Renal cortical epithelial cell (primary cell): ENCODE data around the gene TUB. TPM values are rescaled to one million over a fixed set of nuclear protein-coding genes. Genes with fewer than 3 reads are reported as not detected.

ENCODE experiments used
- DNase-seq: peaks from one replicate; pipeline ENCODE4 v3.0.0-alpha.2; 2011; ENCODE audit warnings: low read depth
- total RNA-seq: library from RNA; depleted of rRNA; stranded (reverse); fragments of >200 nt; gene quantifications from 2 replicates; pipeline ENCODE4 v1.2.3, GENCODE V29; 2014

The TUB gene, protein sequence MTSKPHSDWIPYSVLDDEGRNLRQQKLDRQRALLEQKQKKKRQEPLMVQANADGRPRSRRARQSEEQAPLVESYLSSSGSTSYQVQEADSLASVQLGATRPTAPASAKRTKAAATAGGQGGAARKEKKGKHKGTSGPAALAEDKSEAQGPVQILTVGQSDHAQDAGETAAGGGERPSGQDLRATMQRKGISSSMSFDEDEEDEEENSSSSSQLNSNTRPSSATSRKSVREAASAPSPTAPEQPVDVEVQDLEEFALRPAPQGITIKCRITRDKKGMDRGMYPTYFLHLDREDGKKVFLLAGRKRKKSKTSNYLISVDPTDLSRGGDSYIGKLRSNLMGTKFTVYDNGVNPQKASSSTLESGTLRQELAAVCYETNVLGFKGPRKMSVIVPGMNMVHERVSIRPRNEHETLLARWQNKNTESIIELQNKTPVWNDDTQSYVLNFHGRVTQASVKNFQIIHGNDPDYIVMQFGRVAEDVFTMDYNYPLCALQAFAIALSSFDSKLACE
- total RNA-seq = under 0.01 and 0.55 TPM in 2 replicates

DNA sequence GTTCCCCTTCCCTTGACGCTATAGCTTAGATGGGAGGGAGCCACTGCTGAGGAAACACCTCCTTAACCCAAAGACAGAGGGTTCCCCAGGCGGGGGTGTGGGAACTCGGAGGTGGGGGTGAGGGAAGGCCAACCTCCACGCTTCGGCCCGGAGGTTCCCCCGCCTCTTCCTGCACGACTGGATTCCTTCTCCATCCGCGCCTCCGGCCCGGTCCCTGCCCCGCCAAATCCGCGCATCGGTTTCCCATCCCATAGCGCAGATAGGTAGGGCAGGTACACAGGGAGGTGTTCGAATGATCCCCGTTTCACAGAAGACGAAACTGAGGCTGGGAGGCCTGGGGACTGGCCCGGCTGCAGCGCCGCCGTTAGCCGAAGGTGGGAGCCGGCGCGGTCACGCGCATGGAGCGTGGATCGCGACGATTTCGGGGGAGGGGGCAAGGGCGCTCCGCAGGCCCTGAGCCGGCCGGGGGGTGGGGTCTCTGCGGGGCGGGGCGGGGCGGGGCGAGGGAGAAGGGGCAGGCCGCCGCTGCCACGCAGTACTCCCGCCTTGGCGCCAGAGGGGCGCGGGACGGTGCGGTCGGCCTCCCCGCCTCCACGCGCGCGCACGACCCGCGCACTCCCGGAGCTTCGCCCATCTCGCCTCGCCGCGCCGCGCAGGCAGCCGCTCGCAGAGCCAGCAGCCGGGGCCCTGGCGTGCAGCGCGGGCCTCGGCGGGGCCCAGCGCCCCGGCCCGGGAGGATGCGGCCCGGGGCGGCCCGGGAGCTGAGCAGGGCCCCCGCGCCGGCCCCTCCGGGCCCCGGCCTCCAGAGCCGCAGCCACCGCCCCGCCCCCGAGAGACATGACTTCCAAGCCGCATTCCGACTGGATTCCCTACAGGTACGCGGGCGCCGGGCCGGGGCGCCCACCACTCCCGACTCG is at the start of gene TUB:
TSS of gene TUB (plus strand) at position 538 of the 917 bp plus-strand sequence. CDS start at position 838, 300 bp downstream.
- DNase-seq = no peak

DNA sequence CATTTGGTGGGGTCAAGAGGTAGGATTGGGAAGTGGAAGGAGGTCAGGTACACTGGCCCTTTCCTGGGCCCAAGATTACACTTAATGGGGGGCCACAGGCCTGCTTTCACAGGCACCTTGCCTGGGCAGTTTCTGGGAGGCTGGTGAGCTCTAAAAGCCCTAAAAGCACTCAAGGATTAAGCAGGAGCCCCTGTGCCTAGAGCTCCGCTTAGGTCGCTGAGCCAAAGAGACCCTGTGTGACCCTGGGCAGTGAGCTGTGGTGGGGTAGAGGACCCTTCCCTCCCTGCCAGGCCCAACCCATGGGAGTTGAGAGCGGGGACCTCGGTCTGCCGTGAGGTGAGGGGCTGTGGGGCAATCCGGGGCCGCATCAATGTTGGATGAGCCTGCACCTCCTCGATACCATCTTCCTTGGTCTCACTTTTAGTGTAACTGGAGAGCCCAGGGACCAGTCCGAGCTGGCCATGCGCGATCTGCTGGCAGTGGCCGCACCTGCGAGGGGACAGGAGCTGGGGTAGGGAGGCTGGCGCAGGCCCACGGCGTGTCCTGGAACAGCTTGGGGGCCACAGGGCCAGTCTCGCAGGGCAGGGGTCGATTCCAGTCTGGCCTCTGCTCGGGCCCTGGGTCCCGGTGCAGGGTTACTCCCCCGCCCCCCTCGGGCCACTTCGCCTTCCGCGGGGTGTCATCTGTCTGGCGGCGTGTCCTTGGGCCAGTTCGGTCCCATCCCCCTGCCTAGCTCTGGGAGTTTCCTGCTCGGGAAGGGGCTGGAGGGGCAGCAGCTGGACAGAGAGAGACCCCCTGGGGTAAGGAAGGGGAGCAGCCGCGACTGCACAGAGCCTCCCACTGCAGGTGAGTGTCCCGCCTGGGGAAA is 49.5 kb upstream of the TUB start:
- no peak for DNase-seq

DNA sequence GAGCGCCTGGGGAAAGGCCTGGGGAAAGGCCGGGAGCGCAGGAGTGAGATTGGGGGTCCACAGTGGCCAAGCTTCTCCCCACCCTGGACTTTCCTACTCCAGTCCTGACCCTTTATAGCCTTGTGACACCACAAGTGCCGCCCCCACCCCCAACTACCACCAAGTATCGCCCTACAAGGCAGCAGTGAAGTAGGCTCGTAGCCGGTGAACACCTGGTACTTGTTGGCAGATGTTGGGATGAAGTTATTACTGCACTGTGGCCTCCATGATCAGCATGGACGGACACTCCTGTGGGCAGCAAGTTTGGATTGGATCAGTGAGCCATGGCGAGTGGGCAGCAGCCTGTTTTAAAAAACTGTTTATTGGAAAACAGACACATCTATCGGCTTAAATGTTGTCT is 48.9 kb upstream of the TUB start:
- no peak for DNase-seq

DNA sequence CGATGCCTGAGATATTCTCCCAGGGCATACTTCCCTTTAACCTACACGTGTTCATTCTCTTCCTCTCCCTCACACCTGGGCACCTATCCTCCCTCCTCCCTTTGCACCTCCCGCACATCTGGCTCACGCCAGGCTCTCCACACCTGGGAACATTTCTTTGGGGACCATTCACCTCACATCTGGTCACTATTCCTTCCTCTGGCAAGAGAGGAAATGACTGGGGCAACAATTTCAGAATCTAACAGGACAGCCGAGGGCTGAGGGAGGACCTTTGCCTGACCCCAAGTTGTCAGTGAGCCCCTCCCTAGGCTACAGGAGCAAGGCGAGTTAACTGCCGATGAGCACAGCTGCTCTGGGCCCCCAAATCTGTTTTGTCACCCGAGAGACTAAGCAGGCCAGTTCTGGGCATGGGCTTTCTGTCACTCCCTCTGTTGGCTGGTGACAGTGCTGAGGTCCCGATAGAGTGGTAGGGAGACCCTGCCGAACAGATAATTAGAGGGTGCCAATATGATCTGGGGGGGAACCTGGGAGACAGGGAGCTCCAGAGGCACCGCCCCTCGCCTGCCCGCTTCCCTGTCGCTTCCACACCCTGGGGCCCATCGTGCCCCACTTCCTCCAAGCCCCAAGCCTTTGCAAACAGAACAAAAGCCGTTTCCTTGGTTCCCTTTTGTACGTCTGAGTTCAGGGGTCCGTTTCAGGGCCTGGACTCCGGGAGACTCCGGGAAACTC is 48.3 kb upstream of the TUB start:
- DNase-seq = no peak

DNA sequence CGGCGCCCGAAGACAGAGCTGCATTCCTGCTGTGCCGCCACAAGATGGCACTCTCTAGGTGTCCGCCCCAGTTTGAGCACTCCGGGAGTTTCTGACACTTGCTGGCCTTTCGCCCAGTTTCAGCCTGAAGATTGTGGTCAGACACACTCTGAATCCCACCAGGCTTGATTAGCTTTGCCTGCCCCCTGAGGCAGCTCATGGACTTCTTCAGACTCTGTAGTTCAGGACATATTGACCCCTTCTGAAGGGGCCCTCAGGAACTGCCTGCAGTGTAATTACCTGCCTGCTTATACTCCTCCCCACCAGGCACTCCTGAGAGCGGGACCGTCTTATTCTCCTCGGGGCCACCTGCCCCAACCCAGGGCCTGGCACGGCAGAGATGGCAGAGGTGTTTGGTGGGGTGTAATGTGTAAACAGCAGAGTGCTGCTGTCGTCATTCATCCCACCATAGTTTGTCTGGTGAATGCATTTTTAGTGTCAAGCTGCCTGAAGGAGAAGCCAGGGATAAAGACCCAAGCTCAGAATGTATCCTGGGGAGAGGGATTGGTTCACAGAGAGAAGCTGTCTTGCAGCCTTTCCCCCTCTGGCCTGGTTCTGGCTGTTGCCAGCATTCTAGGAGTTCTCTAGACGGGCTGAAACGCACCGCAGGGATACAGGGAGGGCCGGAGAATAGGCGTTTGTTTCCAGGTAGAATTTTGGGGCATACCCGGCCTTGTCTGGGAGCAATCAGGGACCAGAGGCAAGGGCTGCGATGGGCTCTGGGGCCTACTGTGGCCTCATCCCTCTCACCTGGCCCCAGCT is 47.5 kb upstream of the TUB start:
- peak; percentile 74 for DNase-seq

DNA sequence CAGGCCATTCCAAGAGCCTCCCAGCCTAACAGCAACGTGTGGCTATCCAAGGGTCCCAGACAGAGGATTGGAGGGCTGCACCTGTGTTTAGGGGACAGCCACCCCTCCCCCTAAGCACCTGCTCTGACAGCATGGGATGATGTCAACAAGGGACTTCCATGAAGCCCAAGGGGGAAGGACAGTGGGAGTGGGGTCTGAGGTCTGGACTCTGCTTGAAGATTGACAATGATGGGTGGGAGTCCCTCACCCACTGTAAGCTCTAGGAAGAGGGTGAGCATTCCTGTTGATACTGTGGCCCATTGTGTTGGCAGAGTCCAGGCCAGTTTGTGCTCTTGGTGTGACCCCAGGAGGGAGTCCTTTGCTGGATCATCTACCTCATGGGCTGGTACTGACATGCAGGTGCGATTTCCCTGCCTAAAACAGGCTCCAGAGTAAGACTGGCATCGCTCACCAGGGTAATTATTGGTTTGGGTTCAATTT is 46.9 kb upstream of the TUB start:
- DNase-seq = no peak

DNA sequence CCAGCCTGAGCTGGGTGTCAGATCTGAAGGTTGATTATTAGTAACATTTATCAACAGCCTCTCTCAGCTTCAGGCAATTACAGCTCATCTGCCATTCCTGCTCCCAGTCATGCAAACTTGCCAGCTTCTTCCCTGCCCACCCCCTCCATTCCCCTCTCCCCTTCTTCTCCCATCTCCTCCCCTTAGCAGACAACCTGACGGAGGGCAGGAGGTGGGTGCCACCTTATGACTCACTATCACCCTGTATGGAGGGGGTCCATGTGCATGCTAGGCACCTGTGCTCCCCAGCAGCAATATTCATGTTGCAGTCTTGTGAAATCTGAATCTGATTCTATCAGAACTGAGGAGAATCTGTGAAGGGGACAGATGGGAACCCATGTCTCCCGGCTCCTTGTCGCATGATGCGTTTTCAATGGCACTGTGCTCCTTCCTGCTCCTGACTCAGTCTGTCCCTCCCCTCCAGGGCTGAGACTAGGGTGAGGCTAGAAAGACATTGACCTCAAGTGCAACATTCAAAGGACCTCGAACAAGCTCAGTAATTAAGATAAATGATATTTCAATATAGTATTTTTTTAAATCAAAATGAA is 46.3 kb upstream of the TUB start:
- no peak for DNase-seq

DNA sequence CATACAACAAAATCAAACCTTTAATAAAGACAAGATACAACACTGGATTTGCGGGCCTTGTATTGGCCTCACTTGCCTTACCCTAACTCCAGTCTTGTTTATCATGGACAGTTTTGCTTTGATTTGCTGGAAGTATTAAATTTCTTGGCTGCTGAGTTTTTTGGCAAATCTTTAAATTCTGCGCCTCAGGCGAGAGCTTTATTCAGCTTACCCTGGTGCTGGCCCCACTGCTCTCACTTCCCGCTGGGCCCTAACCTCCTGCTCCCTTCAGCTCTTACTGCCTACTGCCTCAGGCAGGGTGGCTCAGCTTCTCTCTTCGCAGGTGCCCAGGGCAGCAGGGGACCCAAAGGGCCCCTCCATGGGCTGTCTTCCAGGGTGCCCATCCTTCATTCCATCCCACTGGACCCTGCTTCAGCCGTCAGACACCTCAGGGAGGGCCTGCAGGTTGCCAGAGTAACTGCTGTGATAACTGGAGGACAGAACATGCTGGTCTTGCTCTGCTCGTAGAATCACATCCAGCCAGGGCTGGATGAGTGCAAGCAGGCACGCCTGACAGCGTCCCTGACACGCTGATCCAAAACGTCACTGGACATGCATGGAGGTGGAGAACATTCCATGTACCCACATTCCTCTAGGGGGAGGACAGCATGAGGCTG is 45.7 kb upstream of the TUB start:
- no peak for DNase-seq

DNA sequence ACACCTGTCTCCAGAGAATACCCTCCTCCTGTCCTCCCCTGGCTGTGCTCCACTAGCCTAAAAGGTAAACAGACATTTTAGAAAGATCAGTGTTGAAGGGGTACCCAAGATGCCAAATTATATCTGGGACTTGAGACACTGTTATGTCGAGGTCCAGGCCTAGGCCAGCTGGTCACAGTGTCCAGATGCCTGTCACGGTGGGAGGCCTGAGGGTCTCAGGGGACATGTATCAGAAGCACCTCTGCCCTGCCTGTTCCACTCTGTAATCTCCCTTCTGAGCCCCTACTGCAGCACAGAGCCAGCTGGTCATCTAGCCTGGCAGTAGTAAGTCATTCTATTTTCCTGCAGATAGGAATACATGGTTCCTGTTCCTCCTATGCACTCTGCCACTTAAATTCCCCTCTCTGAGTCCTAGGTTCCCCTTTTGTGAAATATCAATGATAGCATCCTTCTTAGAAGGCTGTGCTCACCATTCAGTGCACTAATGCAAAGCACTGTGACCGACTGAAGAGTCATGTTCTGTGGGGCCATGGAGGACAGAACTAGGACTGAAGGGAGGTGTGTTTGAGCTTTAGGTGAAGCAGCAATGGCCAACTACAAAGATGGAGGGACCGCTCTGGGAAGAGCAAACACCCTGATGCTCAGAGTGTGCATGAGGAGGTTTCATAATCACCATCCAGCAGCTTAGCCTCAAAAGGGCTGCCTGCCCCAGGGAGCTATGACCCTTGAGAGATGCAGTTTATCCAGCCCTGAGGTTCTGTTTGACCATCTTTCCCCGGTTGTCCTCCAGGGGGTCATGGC is 44.8 kb upstream of the TUB start:
- DNase-seq = no peak

DNA sequence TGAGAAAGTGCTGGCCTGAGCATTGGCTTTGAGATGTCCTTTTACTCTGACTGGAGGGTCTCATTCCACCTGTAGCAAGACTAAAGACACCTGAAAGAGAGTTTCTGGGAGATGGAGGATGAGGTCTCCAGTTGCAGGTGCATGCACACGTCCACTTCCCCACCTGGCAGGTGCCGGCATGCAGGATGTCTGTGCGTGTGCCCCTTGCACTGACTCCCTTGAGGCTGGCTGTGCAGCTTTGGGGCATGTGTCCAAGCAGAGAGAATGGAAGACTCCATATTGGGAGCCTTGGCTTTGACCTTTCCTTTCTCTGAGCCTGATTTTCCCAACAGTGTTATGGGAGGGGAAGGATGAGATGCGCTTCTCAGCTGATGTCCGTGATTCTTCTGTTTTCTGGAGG is 44.0 kb upstream of the TUB start:
- no peak for DNase-seq

DNA sequence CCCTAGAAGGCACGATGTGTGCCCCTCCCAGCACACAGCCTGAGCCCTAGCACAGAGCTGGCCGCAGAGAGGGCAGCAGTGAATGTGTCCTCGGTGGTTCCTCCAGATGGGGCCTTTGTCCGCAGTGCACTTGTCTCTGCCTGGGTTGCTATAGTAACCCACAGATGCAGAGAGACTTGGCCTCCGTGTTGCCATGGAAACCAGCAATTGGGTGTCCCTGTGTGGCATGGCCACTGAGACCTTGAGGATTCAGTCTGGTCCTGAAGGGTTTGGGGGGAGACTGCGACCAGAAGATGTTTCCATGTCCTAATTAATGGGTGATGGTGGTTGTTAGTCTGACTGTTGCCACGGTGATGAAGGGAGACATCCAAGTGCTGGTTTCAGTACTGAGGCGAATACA is 42.6 kb upstream of the TUB start:
- DNase-seq = no peak

DNA sequence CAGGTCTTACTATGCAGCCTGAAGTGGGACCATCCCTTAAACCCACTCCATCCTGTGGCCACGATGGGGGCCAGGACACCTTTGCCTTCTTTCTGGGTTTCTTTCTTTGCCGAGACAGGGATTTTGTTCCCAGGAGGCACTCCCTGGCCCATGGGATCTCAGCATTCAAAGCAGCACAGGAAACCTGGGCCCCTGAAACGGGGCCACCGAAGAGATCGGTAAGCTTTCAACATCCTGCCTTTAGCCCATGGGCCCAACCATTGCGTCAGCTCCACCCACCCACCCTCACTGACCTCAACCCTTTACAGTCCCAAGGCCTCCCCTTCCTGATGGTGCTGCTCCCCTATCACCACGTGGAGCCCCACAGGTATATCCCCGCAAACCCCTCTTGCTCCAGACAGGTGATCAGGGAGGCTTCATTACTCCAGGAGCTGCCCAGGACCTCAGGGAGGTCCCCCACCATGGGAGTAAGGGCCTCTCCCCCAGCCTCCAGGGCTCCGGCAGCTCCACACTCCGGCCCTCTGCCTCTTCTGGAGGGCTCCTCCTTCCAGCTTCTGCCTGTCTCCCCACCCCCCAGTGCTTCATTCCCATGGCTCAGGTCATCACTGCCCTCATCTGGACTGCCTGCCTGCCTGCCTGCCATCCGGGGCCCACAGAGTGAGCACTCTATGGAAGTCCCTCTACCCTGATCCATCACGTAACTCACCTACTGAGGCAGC is 42.0 kb upstream of the TUB start:
- no peak for DNase-seq

DNA sequence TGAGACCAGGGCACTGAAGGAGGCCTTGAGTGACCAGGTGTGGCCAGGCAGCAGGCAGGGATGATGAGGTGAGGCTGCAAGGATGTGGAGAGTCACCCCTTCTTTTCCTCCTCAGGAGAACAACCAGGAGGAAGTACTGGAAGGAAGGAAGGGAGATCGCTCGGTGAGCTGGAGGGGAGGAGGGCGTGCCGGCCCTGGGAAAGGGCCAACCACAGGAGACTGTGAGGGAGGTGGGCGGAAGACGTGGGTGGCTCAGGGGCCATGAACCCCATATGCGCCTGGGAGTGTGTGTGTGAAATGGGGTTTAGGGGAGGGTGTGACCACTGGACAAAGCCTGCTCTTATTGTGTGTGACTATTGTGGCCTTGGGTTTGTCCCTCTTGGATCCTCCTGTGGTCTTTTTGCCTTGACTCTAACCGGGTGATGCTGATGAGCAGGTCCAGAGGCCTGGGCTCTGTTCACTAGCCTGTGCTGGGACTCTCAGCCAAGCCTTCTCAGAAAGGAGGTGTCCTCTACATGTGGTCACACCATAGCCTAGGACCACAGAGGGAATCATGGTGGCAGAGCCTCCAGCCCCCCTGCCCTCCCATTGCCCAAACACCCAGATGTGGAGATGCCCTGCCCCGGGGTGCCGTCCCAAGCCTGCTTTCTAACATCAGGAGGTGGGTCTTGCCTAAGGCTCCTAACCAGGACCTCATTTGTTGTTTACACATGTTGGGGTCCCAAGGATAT is 41.3 kb upstream of the TUB start:
- DNase-seq = no peak

DNA sequence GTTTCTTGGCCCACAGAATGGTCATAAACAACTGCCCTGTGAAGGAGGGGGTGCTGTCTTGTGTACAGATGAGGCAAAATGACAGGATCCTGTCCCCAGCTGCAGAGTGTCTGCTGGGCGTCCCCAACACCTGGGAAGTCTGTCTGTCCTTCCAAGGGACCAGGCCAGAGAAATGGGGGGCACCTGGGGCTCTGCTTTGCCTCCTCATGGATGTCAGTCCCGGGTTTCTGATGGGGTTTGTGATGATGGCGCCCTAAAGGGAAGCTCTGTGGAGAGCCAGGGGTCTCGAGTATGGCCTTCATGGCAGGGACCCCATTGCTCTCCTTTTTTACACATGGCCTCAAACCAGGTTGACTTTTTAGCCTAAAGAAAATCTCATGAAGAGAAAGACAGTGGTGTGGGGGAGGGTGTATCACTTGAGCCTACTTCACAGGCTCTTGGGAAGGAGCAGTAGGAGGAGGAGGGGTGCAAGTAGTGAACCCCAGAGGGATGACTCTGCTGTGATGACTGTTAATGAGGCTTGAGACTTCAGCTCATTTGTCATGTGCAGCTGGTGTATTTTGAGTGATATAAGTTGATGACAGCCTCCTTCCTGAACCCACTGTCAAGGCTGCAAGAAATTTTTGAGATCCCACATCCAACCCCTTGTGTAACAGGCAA is 40.6 kb upstream of the TUB start:
- DNase-seq = no peak

DNA sequence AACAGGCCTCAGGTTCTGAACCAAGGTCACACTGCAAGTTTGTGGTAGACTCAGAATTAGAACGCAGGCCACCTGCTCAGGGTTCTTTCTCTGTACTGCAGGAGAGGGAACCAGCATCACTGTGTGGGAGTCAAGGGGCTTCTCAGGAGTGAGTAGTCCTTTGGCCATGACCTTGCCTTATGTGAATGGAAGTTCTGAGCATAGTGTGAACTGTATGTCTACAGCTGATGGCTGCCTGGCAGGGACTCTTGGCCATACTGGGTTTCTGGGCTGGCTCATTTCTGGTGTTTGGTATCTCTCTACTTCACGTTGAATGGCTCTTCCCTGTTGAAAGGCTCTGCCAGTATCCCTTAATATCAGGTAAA is 40.1 kb upstream of the TUB start:
- no peak for DNase-seq

DNA sequence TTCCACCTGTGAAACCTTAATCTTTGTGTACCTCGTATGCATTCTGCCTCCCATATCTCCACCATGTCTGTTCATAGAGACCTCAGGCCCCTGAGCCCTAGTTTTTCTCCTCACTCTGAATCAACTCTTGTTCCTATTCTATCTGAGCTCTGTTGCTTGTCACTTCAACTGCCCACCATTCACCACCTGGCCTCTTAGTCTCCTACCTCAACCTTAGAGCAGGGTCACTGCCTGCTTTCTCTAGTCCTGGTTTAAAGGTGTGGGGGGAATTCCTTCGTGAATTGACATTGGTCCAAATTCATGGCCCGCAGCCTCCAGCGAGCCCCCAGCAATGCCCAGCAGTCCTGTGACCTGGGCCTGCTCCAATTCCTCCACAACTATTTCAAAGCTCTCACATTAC is 39.4 kb upstream of the TUB start:
- DNase-seq = no peak
